ENCODE data around the gene METTL25B.
"Not testable (repeated sequence)": the region's sequence is repeated elsewhere in the genome, so short reads cannot be mapped to it uniquely, and the experiment has no call there.

Gene METTL25B

DNA sequence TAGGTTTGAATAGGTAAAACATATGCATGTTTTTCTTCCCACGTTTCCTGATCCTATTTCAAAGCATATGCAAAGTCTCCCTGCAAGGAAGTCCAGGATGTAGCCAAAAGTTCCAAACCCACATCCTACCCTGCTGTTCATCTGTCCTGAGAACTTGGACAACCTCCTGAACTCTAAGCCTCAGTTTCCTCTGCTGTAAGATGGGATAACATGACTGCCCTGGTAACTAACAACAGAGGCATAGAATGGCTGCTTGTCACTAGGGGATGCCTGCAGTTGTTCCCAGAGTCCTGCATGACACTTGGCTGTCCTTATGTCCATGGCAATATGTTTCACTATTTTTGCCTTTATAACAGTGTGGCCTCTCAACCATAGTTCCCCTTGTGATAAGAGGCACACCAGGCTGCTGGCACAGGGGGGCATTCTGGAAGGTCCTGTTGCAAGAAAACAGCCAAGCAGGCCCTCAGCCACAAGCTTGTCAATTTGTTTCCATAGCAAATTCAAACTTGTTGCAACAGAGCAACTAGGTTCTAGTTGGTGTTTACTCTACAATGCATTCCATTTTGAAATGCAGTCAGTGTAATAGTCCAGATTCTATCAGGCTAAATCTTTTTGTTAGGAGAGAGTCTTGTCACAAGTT is 24.7 kb downstream of the METTL25B start:
- TF ChIP-seq, protein P1, sequence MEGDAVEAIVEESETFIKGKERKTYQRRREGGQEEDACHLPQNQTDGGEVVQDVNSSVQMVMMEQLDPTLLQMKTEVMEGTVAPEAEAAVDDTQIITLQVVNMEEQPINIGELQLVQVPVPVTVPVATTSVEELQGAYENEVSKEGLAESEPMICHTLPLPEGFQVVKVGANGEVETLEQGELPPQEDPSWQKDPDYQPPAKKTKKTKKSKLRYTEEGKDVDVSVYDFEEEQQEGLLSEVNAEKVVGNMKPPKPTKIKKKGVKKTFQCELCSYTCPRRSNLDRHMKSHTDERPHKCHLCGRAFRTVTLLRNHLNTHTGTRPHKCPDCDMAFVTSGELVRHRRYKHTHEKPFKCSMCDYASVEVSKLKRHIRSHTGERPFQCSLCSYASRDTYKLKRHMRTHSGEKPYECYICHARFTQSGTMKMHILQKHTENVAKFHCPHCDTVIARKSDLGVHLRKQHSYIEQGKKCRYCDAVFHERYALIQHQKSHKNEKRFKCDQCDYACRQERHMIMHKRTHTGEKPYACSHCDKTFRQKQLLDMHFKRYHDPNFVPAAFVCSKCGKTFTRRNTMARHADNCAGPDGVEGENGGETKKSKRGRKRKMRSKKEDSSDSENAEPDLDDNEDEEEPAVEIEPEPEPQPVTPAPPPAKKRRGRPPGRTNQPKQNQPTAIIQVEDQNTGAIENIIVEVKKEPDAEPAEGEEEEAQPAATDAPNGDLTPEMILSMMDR (IDR thresholded peaks at IDR 0.05; ENCODE audit: control insufficient read depth, extremely low read depth, insufficient read depth), result no peak
- peak overlapping the region; percentile 63 for H3K4me3 ChIP-seq (ENCODE audit: low read depth, low read length)
- no peak for DNase-seq (ENCODE audit: low read depth)

DNA sequence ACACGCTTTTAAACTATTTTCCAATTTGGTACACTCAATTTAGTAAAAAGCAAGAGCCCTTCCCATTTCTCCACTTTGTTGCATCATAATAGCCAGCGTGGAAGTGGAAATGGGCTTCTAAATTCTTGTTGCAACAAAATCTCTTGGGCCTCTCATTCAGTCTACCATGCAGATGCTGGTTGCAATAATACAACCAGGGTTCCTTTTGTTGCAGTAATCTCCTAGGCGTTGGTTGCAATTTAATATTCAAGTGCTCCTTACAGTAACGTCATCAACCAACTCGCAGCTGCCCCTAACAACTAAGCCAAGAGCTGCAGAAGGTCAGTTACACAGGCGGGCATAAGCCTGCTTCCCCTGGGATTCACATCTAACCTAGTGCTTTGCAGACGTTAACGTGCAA is 25.9 kb downstream of the METTL25B start:
- no peak overlapping the region for H3K4me3 ChIP-seq (ENCODE audit: low read depth, low read length)
- TF ChIP-seq, protein P1 (IDR thresholded peaks at IDR 0.05; ENCODE audit: control insufficient read depth, extremely low read depth, insufficient read depth), result no peak
- no peak for DNase-seq (ENCODE audit: low read depth)

DNA sequence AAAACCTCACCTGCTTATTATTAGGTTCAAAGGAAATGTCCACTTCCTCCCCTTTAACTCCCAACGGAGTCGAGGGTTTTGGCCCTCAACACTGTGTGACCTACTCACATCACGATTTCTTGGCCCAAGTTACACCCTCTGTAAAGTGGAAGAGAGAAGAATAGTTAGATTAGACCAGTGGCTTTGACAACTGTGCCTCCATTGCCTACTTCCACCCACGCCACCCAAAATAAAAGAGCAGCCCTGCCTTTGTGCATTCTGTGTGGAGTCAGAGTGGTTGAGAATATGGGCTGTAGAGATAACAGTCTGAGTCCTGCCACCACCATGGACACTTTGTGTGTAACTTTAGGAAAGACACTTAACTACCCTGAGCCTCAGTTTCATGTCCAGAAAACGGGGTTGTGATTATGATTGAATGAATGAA is 27.3 kb downstream of the METTL25B start:
- no peak overlapping the region for H3K4me3 ChIP-seq (ENCODE audit: low read depth, low read length)
- TF ChIP-seq, protein P1 (IDR thresholded peaks at IDR 0.05; ENCODE audit: control insufficient read depth, extremely low read depth, insufficient read depth), result no peak
- no peak for DNase-seq (ENCODE audit: low read depth)

DNA sequence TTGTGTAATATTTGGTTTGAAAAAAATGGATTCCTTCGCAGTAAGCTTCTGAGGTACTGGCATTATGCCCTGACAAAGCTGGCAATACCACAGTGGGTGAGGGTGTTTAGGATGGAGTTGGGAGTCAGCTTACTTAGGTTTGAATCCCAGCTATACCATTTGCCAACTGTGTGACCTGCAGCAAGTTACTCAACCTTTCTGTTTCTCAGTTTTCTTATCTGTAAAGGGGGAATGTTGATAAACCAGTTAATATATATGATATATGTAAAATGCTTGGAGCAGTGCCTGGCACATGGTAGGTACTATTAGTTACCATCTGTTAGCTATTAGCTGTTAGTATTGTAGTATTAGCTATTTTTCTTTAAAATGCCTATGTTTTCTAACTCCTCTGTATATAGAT is 28.1 kb downstream of the METTL25B start:
- no peak overlapping the region for H3K4me3 ChIP-seq (ENCODE audit: low read depth, low read length)
- TF ChIP-seq, protein P1 (IDR thresholded peaks at IDR 0.05; ENCODE audit: control insufficient read depth, extremely low read depth, insufficient read depth), result no peak
- no peak for DNase-seq (ENCODE audit: low read depth)

DNA sequence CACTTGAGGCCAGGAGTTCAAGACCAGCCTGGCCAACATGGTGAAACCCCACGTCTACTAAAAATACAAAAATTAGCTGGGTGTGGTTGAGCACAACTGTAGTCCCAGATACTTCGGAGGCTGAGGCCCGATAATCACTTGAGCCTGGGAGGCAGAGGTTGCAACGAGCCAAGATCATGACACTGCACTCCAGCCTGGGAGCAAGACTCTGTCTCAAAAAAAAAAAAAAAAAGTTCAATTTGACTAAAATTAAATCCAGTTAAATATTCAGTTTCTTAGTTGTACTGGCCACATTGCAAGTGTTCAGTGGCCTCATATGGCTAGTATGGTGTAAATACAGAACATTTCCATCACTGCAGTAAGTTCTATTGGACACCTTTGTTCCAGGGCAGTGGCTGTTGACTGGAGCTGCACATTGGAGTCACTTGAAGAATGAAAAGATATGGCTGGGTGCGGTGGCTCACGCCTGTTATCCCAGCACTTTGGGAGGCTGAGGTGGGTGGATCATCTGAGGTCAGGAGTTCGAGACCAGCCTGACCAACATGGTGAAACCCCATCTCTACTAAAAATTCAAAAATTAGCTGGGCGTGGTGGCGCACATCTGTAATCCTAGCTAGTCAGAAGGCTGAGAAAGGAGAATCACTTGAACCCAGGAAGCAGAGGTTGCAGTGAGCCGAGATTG is 29.4 kb downstream of the METTL25B start:
- DNase-seq (ENCODE audit: low read depth); H3K4me3 ChIP-seq (ENCODE audit: low read depth, low read length): not testable (repeated sequence)

DNA sequence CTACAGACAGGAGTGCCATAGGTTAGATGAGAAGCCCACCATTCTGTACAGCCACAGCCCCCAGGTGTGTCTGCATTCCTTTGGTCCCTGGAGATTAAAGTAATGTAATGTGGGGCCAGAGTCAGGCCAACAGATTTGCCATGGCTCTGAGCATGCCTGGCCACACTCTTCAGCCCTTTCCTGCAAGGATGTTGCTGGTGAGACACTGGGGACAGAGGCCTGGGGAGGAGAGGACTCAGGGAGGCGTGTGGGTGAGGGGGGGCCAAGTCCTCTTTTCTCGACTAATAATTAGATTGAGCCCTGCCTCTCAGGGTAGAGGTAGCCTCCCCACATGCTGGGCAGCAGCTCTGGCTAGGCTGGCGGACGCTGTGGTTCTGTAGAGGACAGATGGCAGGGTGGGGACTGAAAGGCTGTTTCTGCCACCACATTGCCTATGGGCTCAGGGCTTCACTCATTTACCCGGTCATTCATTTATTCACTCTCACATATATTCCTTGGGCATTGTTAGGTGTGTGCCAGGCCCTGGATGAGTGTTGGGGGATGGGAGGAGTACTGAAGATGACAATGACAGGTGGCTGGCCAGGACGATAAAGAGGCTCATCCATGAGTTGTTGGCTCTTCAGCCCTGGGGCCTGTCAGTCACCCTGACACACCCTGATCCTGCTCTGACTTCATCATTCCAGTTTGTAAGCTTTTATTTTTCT is 32.0 kb downstream of the METTL25B start:
- TF ChIP-seq, protein P1 (IDR thresholded peaks at IDR 0.05; ENCODE audit: control insufficient read depth, extremely low read depth, insufficient read depth), result no peak
- no peak overlapping the region for H3K4me3 ChIP-seq (ENCODE audit: low read depth, low read length)
- no peak for DNase-seq (ENCODE audit: low read depth)

DNA sequence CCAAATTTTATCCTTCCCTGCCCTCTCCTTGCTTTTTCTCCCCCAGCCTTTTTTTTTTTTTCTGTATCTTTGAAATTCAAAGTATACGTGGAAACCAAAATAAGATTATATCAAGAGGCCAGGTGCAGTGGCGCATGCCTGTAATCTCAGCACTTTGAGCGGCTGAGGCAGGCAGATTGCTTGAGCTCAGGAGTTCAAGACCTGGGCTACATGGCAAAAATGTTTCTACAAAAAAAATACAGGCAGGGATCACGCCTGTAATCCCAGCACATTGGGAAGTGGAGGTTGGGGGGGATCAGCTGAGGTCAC is 32.5 kb downstream of the METTL25B start:
- DNase-seq (ENCODE audit: low read depth), result no peak
- TF ChIP-seq, protein P1 (IDR thresholded peaks at IDR 0.05; ENCODE audit: control insufficient read depth, extremely low read depth, insufficient read depth), result no peak
- no peak overlapping the region for H3K4me3 ChIP-seq (ENCODE audit: low read depth, low read length)

DNA sequence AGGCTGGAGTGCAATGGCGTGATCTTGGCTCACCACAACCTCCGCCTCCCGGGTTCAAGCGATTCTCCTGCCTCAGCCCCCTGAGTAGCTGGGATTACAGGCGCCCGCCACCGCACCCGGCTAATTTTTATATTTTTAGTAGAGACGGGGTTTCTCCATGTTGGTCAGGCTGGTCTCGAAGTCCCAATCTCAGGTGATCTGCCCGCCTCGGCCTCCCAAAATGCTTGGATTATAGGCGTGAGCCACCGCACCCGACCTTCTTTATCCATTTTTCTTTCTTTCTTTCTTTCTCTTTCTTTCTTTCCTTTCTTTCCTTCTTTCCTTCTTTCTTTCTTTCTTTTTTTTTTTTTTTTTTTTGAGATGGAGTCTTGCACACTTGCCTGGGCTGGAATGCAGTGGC is 36.9 kb downstream of the METTL25B start:
- not testable (repeated sequence) for H3K4me3 ChIP-seq (ENCODE audit: low read depth, low read length); DNase-seq (ENCODE audit: low read depth)
